ENCODE results near the gene FHAD1.

The FHAD1 gene

GRCh38 chr1:15413563-15414444, 166.8 kb downstream of the FHAD1 start:
- peaks cover 22% of the 10 kb centered on the region for H3K27me3 ChIP-seq (ENCODE audit: control insufficient read depth, insufficient read depth, low read length)
- H3K9me3 ChIP-seq (ENCODE audit: control insufficient read depth, insufficient read depth, low read depth, low read length) = no peaks in the 10 kb centered on the region
- H3K9ac ChIP-seq (ENCODE audit: low read length) = no peak overlapping the region
- no peaks in the 10 kb centered on the region for H3K36me3 ChIP-seq (ENCODE audit: control insufficient read depth, insufficient read depth, low read length)
- H3K4me1 ChIP-seq (ENCODE audit: control insufficient read depth, insufficient read depth, low read length) = peaks cover 42% of the 10 kb centered on the region; the same call in 1 of the 2 replicates
- no peak overlapping the region for H3K27ac ChIP-seq (ENCODE audit: low read depth, low read length)
- no peak overlapping the region for H3K4me3 ChIP-seq (ENCODE audit: low read depth, low read length)

GRCh38 chr1:15414445-15414983, 167.5 kb downstream of the FHAD1 start:
- Histone ChIP-seq H3K9me3 (ENCODE audit: control insufficient read depth, insufficient read depth, low read depth, low read length) (no peaks in the 10 kb centered on the region), H3K4me1 (ENCODE audit: control insufficient read depth, insufficient read depth, low read length) (peaks cover 40% of the 10 kb centered on the region; the same call in 1 of the 2 replicates), H3K36me3 (ENCODE audit: control insufficient read depth, insufficient read depth, low read length) (no peaks in the 10 kb centered on the region), H3K9ac (ENCODE audit: low read length) (no peak overlapping the region), H3K4me3 (ENCODE audit: low read depth, low read length) (no peak overlapping the region), H3K27ac (ENCODE audit: low read depth, low read length) (no peak overlapping the region), H3K27me3 (ENCODE audit: control insufficient read depth, insufficient read depth, low read length) (peaks cover 18% of the 10 kb centered on the region)

GRCh38 chr1:15417059-15417934, 170.3 kb downstream of the FHAD1 start:
- Histone ChIP-seq H3K27ac (ENCODE audit: low read depth, low read length) (no peak overlapping the region), H3K36me3 (ENCODE audit: control insufficient read depth, insufficient read depth, low read length) (no peaks in the 10 kb centered on the region), H3K9me3 (ENCODE audit: control insufficient read depth, insufficient read depth, low read depth, low read length) (peaks cover 4% of the 10 kb centered on the region; the same call in 1 of the 2 replicates), H3K4me3 (ENCODE audit: low read depth, low read length) (no peak overlapping the region), H3K27me3 (ENCODE audit: control insufficient read depth, insufficient read depth, low read length) (no peaks in the 10 kb centered on the region), H3K4me1 (ENCODE audit: control insufficient read depth, insufficient read depth, low read length) (peaks cover 26% of the 10 kb centered on the region; the same call in 1 of the 2 replicates), H3K9ac (ENCODE audit: low read length) (no peak overlapping the region)

GRCh38 chr1:15418806-15419515, 171.9 kb downstream of the FHAD1 start:
- Histone ChIP-seq H3K27me3 (ENCODE audit: control insufficient read depth, insufficient read depth, low read length) (no peaks in the 10 kb centered on the region), H3K9me3 (ENCODE audit: control insufficient read depth, insufficient read depth, low read depth, low read length) (peaks cover 4% of the 10 kb centered on the region; the same call in 1 of the 2 replicates), H3K27ac (ENCODE audit: low read depth, low read length) (no peak overlapping the region), H3K36me3 (ENCODE audit: control insufficient read depth, insufficient read depth, low read length) (no peaks in the 10 kb centered on the region), H3K4me3 (ENCODE audit: low read depth, low read length) (no peak overlapping the region), H3K4me1 (ENCODE audit: control insufficient read depth, insufficient read depth, low read length) (peaks cover 18% of the 10 kb centered on the region; the same call in 1 of the 2 replicates), H3K9ac (ENCODE audit: low read length) (no peak overlapping the region)

GRCh38 chr1:15420853-15421465, 173.9 kb downstream of the FHAD1 start:
- H3K36me3 ChIP-seq (ENCODE audit: control insufficient read depth, insufficient read depth, low read length) = no peaks in the 10 kb centered on the region
- no peaks in the 10 kb centered on the region for H3K27me3 ChIP-seq (ENCODE audit: control insufficient read depth, insufficient read depth, low read length)
- H3K9ac ChIP-seq (ENCODE audit: low read length) = no peak overlapping the region
- H3K9me3 ChIP-seq (ENCODE audit: control insufficient read depth, insufficient read depth, low read depth, low read length) = peaks cover 4% of the 10 kb centered on the region; the same call in 1 of the 2 replicates
- no peak overlapping the region for H3K27ac ChIP-seq (ENCODE audit: low read depth, low read length)
- peaks cover 14% of the 10 kb centered on the region; the same call in 1 of the 2 replicates for H3K4me1 ChIP-seq (ENCODE audit: control insufficient read depth, insufficient read depth, low read length)
- H3K4me3 ChIP-seq (ENCODE audit: low read depth, low read length) = no peak overlapping the region

GRCh38 chr1:15422871-15423270, 175.8 kb downstream of the FHAD1 start:
- Histone ChIP-seq H3K9me3 (ENCODE audit: control insufficient read depth, insufficient read depth, low read depth, low read length) (peaks cover 4% of the 10 kb centered on the region; the same call in 1 of the 2 replicates), H3K4me1 (ENCODE audit: control insufficient read depth, insufficient read depth, low read length) (peaks cover 15% of the 10 kb centered on the region), H3K27me3 (ENCODE audit: control insufficient read depth, insufficient read depth, low read length) (no peaks in the 10 kb centered on the region), H3K4me3 (ENCODE audit: low read depth, low read length) (no peak overlapping the region), H3K9ac (ENCODE audit: low read length) (no peak overlapping the region), H3K36me3 (ENCODE audit: control insufficient read depth, insufficient read depth, low read length) (no peaks in the 10 kb centered on the region), H3K27ac (ENCODE audit: low read depth, low read length) (no peak overlapping the region)

- Histone ChIP-seq H3K4me3 (ENCODE audit: low read depth, low read length) (no peak overlapping the region), H3K9ac (ENCODE audit: low read length) (no peak overlapping the region), H3K27me3 (ENCODE audit: control insufficient read depth, insufficient read depth, low read length) (no peaks in the 10 kb centered on the region), H3K27ac (ENCODE audit: low read depth, low read length) (no peak overlapping the region), H3K9me3 (ENCODE audit: control insufficient read depth, insufficient read depth, low read depth, low read length) (peaks cover 4% of the 10 kb centered on the region; the same call in 1 of the 2 replicates), H3K36me3 (ENCODE audit: control insufficient read depth, insufficient read depth, low read length) (no peaks in the 10 kb centered on the region), H3K4me1 (ENCODE audit: control insufficient read depth, insufficient read depth, low read length) (peaks cover 15% of the 10 kb centered on the region)
These were observed 176.5 kb downstream of the FHAD1 start for GRCh38 chr1:15423355-15424077.

- peaks cover 4% of the 10 kb centered on the region; the same call in 1 of the 2 replicates for H3K9me3 ChIP-seq (ENCODE audit: control insufficient read depth, insufficient read depth, low read depth, low read length)
- H3K9ac ChIP-seq (ENCODE audit: low read length) = no peak overlapping the region
- no peak overlapping the region for H3K27ac ChIP-seq (ENCODE audit: low read depth, low read length)
- no peaks in the 10 kb centered on the region for H3K27me3 ChIP-seq (ENCODE audit: control insufficient read depth, insufficient read depth, low read length)
- peaks cover 15% of the 10 kb centered on the region for H3K4me1 ChIP-seq (ENCODE audit: control insufficient read depth, insufficient read depth, low read length)
- no peaks in the 10 kb centered on the region for H3K36me3 ChIP-seq (ENCODE audit: control insufficient read depth, insufficient read depth, low read length)
- H3K4me3 ChIP-seq (ENCODE audit: low read depth, low read length) = no peak overlapping the region
These were observed 177.2 kb downstream of the FHAD1 start for GRCh38 chr1:15424146-15424667.

- Histone ChIP-seq H3K4me3 (ENCODE audit: low read depth, low read length) (no peak overlapping the region), H3K9me3 (ENCODE audit: control insufficient read depth, insufficient read depth, low read depth, low read length) (peaks cover 4% of the 10 kb centered on the region; the same call in 1 of the 2 replicates), H3K4me1 (ENCODE audit: control insufficient read depth, insufficient read depth, low read length) (peaks cover 15% of the 10 kb centered on the region), H3K9ac (ENCODE audit: low read length) (no peak overlapping the region), H3K36me3 (ENCODE audit: control insufficient read depth, insufficient read depth, low read length) (no peaks in the 10 kb centered on the region), H3K27me3 (ENCODE audit: control insufficient read depth, insufficient read depth, low read length) (no peaks in the 10 kb centered on the region), H3K27ac (ENCODE audit: low read depth, low read length) (no peak overlapping the region)
These were observed 178.0 kb downstream of the FHAD1 start for GRCh38 chr1:15424981-15425380.

Measured in HUES6 (cell line).